CD4-positive, alpha-beta T cell treated with Interleukin-12 subunit alpha and Interleukin-12 subunit beta, for 1 hour (primary cell): Measurements from ENCODE around the gene MZT1.
"Not testable (repeated sequence)": the region's sequence is repeated elsewhere in the genome, so short reads cannot be mapped to it uniquely, and the experiment has no call there.

ENCODE experiments used
- DNase-seq: peaks from one replicate; pipeline ENCODE4 v3.0.0-alpha.2; 2020

The MZT1 gene

GRCh38 chr13:72727417-72728289 is at the start of gene MZT1, which contains the start of gene BORA:
TSS of gene MZT1 (minus strand) at chr13:72727629. CDS start at chr13:72727602, 27 bp downstream.
TSS of gene BORA (plus strand) at chr13:72727923. CDS start at chr13:72728941, 1,018 bp downstream.
- DNase-seq: peak; percentile 96

- no peak for DNase-seq
Measured at GRCh38 chr13:72774019-72774418, 46.6 kb upstream of the MZT1 start.

- DNase-seq: no peak
Measured at GRCh38 chr13:72763411-72763810, 36.0 kb upstream of the MZT1 start.

GRCh38 chr13:72760189-72760588 is 32.8 kb upstream of the MZT1 start:
- DNase-seq: no peak

- no peak for DNase-seq
Measured at GRCh38 chr13:72757792-72758535, 30.5 kb upstream of the MZT1 start.

- no peak for DNase-seq
Measured at GRCh38 chr13:72754111-72754510, 26.7 kb upstream of the MZT1 start.

- DNase-seq: no peak
Measured at GRCh38 chr13:72751220-72751619, 23.8 kb upstream of the MZT1 start.

- no peak for DNase-seq
Measured at GRCh38 chr13:72745260-72745659, 17.8 kb upstream of the MZT1 start.

- DNase-seq: no peak
Measured at GRCh38 chr13:72740015-72740414, 12.6 kb upstream of the MZT1 start.

GRCh38 chr13:72737033-72737432 is 9.6 kb upstream of the MZT1 start:
- DNase-seq: no peak

- no peak for DNase-seq
Measured at GRCh38 chr13:72728290-72728605, 819 bp upstream of the MZT1 start.

- DNase-seq: peak; percentile 30
Measured at GRCh38 chr13:72726726-72727416, 558 bp downstream of the MZT1 start.

- DNase-seq: not testable (repeated sequence)
Measured at GRCh38 chr13:72726185-72726584, 1.2 kb downstream of the MZT1 start.

- no peak for DNase-seq
Measured at GRCh38 chr13:72716776-72717175, 10.7 kb downstream of the MZT1 start.

GRCh38 chr13:72700509-72700908 is 26.9 kb downstream of the MZT1 start:
- no peak for DNase-seq

- no peak for DNase-seq
Measured at GRCh38 chr13:72698164-72698563, 29.3 kb downstream of the MZT1 start.

- DNase-seq: no peak
Measured at GRCh38 chr13:72696579-72696978, 30.9 kb downstream of the MZT1 start.

GRCh38 chr13:72694314-72694713 is 33.1 kb downstream of the MZT1 start:
- no peak for DNase-seq

GRCh38 chr13:72693832-72694231 is 33.6 kb downstream of the MZT1 start:
- no peak for DNase-seq

- DNase-seq: no peak
Measured at GRCh38 chr13:72692884-72693514, 34.4 kb downstream of the MZT1 start.

- DNase-seq: no peak
Measured at GRCh38 chr13:72689181-72689696, 38.2 kb downstream of the MZT1 start.

GRCh38 chr13:72686766-72687165 is 40.7 kb downstream of the MZT1 start:
- DNase-seq: no peak

- no peak for DNase-seq
Measured at GRCh38 chr13:72680353-72680752, 47.1 kb downstream of the MZT1 start.
